SK-N-SH (cell line): ENCODE measurements around the gene CNTNAP5.

Source experiments
- EP300 ChIP-seq, 2 experiments: IDR thresholded peaks; 2 replicates each; pipeline versions ENCODE4 v1.4.0 to v1.6.1; 2012; ENCODE audit warnings: borderline replicate concordance in 1 of 2, low read depth in 1 of 2, low read length in 1 of 2
- GABPA ChIP-seq: IDR thresholded peaks from 2 replicates; pipeline ENCODE4 v1.4.0; 2012; ENCODE audit warnings: low read depth, mild to moderate bottlenecking
- MAX ChIP-seq: IDR thresholded peaks from 2 replicates; pipeline ENCODE4 v1.4.0; 2012; ENCODE audit warnings: low read depth
- MEF2A ChIP-seq: IDR thresholded peaks from 2 replicates; pipeline ENCODE4 v1.4.0; 2012; ENCODE audit warnings: low read depth, borderline replicate concordance
- MXI1 ChIP-seq: IDR thresholded peaks from 2 replicates; pipeline ENCODE4 v1.6.1; 2012; ENCODE audit warnings: mild to moderate bottlenecking, low read depth, low read length, improper control_type of control experiment
- NRF1 ChIP-seq: IDR thresholded peaks from 2 replicates; pipeline ENCODE4 v1.6.1; 2012; ENCODE audit warnings: low read depth, mild to moderate bottlenecking, low read length
- RAD21 ChIP-seq: IDR thresholded peaks from 2 replicates; pipeline ENCODE4 v1.6.1; 2012; ENCODE audit warnings: mild to moderate bottlenecking, low read length
- REST ChIP-seq: IDR thresholded peaks from 2 replicates; pipeline ENCODE4 v1.6.1; 2012; ENCODE audit warnings: mild to moderate bottlenecking, low read depth, low read length, moderate library complexity
- TCF12 ChIP-seq: IDR thresholded peaks from 2 replicates; pipeline ENCODE4 v1.4.0; 2012
- TF ChIP-seq, protein P1 (sequence below): fragments of 200-600 bp; sonication (generic); IDR thresholded peaks from 2 replicates; pipeline ENCODE4 v1.6.1; 2017; ENCODE audit warnings: antibody characterized with exemption, mild to moderate bottlenecking, moderate library complexity
- TF ChIP-seq, protein P2 (sequence below): IDR thresholded peaks from 2 replicates; pipeline ENCODE4; 2012

- TF ChIP-seq, protein P1, sequence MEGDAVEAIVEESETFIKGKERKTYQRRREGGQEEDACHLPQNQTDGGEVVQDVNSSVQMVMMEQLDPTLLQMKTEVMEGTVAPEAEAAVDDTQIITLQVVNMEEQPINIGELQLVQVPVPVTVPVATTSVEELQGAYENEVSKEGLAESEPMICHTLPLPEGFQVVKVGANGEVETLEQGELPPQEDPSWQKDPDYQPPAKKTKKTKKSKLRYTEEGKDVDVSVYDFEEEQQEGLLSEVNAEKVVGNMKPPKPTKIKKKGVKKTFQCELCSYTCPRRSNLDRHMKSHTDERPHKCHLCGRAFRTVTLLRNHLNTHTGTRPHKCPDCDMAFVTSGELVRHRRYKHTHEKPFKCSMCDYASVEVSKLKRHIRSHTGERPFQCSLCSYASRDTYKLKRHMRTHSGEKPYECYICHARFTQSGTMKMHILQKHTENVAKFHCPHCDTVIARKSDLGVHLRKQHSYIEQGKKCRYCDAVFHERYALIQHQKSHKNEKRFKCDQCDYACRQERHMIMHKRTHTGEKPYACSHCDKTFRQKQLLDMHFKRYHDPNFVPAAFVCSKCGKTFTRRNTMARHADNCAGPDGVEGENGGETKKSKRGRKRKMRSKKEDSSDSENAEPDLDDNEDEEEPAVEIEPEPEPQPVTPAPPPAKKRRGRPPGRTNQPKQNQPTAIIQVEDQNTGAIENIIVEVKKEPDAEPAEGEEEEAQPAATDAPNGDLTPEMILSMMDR = no peak
- TF ChIP-seq MXI1 (no peak), MAX (no peak), TCF12 (no peak), EP300 (IDR thresholded peaks at IDR 0.05; ENCODE audit: borderline replicate concordance in 1 of 2, low read depth in 1 of 2, low read length in 1 of 2) (no peak), MEF2A (no peak), NRF1 (no peak), GABPA (no peak), RAD21 (no peak), REST (no peak)
- TF ChIP-seq, protein P2, sequence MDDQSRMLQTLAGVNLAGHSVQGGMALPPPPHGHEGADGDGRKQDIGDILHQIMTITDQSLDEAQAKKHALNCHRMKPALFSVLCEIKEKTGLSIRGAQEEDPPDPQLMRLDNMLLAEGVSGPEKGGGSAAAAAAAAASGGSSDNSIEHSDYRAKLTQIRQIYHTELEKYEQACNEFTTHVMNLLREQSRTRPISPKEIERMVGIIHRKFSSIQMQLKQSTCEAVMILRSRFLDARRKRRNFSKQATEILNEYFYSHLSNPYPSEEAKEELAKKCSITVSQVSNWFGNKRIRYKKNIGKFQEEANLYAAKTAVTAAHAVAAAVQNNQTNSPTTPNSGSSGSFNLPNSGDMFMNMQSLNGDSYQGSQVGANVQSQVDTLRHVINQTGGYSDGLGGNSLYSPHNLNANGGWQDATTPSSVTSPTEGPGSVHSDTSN = no peak
Observed at GRCh38 chr2:124798551-124798950, 773.5 kb downstream of the CNTNAP5 start.
